Activated effector memory CD4-positive, alpha-beta T cell treated with anti-CD3 and anti-CD28 coated beads, Interleukin-2, amount 50 U/mL, for 16 hours (primary cell): ENCODE results near the gene PFDN2.
A peak's percentile ranks its signal among the peaks of the same experiment; 100 is the strongest.
"Not testable (repeated sequence)": the region's sequence is repeated elsewhere in the genome, so short reads cannot be mapped to it uniquely, and the experiment has no call there.

ENCODE experiments used
- DNase-seq: peaks from one replicate; pipeline ENCODE4 v3.0.0-alpha.2; 2020

PFDN2 gene

DNA sequence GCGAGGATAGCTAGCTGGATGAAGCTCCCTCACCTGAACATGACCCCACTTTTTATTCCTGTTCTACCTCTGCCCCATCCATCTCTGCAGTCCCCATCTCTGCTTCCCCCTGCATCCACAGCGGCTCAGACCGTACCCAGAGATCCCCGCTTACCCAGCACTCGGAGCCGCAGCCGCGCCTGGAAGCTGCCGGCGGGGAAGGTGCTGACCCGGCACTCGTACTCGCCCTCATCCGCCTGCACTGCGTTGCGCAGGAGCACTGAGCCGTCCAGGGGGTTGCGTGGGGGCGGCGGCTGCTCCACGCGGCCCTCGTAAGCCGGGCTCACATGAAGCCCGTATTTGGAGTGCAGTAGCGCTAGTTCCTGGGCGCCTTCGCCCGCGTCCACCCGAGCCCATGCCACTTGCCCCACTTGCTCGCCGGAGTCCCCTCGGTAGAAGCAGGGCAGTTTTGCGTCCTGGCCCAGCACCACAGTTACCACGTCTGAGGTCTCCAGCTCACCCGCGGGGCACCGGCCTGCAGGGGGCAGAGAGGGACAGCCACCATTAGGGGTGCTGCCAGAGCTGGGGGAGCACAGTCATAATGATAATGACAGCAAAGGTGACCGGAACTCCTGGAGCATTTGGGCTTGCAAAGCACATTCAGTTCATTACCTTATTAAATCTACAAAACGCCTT is 38.3 kb downstream of the PFDN2 start:
- no peak for DNase-seq

DNA sequence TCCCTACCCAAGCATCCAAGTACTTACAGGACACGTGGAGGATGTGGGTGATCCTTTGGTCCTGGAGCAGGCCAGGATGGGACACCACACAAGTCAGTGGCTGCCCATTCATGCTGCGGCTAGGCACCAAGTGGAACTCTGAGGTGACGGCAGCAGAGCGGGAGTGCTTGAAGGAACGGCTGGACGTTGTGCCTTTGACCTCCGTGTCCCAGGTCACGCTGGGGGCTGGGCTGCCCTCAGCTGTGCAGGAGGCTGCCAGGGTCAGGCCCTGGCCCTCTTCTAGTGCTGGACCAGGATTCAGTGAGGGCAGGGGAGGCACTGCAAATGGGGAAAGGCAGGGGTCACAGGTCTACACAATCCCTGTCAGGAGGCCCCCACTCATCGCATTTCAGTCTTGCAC is 40.4 kb downstream of the PFDN2 start:
- DNase-seq, result no peak

DNA sequence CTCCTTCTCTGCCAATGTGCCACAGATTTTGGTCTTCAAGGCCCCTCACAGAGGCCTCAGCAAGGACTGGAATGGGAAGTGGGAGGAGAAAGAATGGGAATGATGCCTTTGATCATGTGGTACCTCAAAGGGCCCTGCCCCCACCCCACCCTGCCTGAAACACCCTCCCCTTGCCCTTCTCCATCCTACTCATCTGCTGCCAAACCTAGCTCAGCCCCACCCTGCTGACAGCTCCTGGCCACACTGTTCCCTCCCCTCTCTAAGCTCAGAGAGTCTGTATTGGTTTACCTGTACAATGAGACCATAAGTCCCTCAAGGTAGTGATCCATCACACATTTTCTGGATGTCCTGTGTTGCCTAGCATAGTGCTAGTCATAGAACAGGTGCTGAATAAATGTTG is 41.4 kb downstream of the PFDN2 start:
- DNase-seq, result no peak

DNA sequence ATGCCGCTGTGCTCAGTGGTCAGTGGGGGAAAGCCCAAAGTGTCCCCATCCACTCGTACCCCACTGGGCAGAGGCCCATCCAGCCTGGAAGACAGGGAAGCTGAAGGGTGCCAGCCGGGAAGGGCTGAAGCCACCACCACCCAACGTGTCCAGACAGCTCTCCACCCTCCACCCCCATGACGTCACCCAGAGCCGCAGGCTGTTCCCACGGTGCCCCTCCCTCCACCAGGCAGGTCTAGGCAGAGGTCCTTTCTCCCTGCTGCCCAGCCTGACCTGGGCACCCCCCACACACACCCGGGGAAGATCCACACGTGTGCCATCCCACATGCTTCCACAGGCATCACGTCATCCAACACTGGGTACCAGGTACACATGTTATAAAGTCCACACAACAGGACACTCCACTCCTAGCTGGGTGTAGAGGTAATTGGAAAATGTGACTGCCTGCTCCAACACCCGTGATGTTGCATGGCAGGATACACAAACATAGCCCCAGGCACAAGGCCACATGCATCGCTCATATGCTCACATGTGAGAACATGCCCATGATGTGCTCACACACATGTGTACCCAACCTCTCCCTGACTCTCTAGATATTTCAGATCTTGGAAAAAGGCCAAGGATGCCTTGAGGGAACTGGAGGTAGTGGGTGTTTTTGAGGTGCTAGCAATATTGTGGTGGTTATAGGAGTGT is 43.0 kb downstream of the PFDN2 start:
- no peak for DNase-seq

DNA sequence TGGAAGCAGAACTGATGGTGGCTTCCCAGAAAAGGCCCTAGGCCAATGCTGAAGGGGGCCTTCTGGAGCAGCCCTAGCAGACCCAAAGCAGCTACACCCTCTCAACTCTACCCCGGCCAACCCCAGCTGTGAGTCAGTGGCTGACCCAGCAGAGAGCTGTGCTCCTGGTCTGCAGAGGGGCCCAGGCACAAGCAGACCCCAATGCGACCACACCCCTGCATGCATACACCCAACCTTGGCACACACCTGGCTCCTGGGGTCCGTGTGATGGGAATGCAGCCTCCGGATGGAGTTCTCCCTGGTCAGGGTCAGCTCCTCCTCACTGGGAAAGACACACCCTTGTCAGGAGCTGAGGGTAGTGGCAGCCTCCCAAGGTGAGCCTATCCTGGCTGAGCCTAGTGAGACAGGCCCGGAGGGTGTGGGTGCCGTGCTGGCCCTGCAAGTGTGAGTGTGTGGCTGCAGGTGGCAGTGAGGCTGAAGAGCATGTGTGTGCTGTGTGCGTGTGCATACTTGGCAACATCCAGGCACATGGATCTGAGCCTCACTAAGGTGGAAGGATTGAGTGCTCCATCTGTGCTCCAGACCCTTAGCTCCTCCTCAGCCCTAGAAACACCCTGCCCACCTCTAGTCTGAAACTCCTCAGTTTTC is 44.2 kb downstream of the PFDN2 start:
- no peak for DNase-seq

DNA sequence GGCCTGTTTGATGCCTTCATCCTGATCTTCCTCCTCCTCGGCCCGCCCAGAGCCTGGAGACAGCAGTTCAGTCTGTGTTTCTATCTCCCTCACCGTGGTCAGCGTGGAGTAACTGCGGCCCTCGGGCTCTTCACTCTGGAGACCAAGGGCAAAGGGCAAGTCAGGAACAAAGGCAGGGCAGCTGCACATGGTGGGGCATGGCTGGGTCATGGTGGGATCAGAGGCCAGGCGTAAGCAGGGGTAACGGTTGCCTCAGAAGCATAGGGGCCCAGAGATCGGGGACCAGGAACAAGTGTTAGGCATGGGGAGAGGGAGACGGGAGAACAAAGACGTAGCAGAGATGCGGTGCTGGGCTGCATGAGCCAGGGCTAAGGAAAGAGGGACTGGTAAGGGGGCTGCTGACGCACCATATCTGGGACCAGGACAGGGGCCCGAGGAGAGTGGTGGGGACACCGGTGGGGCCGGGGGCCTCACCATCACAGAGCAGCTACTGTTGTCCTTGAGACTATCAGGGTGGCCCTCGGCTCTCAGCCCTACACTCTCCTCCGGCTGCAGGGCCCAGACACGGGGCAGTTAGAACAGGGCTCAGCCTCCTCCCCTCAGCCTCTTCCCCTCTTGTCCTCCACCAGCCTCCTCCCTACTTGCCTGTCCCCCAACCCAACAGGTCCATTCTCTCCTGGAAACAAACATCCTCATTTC is 44.9 kb downstream of the PFDN2 start:
- DNase-seq, result no peak

DNA sequence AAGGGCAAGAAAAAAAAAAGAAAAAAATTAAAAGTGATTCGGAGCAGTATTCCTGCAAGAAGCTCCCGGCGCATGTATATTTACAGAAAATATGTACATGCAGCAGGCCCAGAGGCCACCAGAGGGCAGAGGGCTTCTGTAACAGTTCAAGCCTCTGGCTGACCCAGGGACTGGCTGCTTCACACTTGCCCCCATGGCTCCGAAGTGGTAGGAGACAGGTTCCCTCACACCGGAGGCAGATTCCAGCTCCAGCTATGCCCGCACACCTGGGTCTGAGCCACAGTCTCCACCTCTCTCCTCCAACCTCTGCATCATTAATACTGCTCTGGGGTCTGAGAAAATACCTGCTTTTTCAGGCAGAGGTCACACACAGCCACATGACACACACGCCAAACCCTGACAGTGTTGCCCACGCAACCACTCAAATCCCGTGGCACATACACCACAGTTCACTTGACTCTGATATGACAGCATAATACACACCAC is 45.9 kb downstream of the PFDN2 start:
- DNase-seq, result peak; percentile 75

DNA sequence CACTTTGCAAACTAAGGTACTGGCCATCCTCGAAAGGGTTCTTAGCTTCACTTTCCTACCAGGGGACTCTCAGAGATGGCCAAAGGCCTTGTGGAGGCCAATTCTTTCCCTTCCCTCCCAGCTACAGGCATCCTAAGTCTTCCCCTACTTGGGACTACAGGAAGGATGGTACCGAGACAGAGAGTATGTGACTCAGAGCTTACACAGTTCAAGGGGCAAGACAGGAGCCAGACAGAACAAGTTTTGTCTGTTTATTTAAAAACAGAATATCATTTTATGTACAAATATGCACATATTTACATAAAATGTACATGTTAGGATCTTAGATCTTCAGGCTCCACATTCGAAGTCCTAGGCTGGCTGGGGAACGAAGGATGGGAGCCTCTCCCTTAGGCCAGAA is 47.1 kb downstream of the PFDN2 start:
- DNase-seq, result no peak

DNA sequence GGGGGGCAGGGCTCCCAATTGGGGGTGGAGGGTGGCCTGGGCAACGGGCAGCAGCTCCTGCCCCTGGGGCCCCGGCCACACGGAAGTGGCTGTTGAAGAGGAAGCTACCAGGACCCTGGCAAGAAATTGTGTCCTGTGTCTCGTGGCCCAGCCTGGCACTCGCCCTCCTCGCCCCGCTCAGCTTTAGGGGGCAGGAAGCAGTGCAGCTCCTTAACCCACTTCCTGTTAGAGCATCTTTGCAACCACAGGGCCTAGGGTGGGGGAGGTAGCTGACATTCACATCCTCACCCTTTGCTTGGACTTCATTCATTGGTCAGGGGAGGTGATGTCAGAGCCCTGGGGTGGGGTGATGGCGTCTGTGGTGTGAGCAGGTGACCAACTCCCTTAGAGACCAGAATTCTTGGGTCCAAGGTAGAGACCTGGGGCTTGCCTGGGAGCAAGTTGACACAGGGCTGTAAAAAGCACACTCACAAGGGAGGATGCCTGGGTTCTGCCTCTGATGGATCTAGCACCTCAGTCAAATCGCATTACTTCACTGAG is 48.0 kb downstream of the PFDN2 start, which contains the start of gene ARHGAP30:
TSS of gene ARHGAP30 (minus strand) at position 161 of the 540 bp plus-strand sequence. CDS start 267 bp downstream, outside the sequence.
- peak; percentile 92 for DNase-seq

DNA sequence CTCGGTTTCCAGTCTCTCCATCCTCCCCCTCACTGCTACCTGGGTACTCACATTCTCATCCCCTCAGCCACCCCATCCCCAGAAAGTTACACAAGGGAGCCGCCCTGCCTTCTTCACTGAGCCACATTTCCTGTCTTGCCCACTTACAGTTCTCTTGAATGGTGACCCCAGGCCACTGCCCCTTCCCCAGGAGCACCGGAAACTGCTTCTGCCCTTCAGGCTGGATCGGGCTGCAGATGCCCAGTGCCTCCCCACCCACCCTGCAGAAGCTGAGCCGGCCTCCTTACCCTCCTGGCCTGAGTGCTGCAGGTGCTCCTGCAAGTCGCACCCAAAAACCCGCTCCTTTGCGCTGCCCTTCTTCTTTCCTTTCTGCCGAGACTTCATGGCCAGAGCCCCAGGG is 48.6 kb downstream of the PFDN2 start:
- DNase-seq, result peak; percentile 67

DNA sequence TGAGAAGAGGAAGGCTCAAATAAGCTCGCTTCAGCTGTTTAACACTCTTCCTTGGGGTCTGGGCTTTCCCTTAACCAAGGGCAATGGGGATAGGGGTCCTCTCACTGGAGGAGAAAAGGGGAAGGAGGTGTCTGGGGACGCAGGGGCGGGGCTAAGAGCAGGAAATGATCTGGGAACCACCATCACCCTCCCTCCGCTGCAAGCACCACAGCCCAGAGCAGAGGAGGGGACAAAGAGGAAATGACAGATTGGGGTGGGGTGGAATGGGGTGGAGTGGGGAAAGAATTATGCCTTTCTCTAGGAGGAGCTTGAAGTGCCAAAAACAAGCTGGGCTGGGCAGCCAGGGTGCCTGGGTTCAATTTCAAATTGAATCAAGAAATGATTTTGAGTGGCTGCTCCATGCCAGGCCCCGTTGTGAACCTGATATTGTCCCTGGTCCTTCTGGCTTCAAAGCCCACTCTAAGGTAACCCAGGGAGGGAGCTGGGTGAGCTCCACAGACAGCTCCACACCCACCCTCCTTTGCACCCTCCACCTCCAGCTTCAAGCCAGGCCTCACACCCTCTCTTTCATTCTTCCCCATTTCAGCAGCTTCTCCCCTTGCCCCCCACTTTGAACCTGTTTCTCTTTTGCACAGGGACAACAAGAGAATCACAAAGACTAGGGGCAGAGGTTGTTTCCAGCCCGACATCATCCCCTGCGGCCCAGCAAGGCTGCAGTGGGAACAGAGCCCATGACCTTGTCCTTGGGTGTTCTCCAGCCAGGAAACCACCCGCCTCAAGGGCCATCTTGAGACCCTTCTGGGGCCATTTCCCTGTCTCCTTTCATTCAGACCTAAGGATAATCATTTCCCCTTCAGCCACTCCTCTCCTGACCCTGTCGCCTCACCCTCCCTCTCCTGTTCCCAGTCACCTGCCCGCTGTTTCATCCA is 49.3 kb downstream of the PFDN2 start:
- DNase-seq, result peak; percentile 91

DNA sequence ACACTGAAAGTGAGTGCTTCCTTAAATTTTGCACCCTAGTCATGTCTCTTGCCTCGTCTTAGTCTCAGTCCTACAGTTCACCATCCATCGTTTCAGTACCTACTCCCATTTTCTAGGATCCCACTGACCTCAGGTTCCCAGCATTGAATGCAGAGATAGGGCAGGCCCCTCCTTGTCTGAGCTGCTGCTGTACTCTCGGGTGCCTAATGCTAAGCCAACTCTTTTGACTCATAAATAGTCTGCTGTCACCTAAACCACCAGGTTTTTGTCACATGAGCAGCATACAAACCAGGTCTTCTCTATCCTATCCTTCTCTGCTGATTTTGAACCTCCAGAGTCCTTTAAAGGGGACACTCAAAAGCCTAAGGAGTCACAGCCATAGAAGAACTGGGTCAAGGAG is 51.1 kb downstream of the PFDN2 start:
- DNase-seq, result no peak

DNA sequence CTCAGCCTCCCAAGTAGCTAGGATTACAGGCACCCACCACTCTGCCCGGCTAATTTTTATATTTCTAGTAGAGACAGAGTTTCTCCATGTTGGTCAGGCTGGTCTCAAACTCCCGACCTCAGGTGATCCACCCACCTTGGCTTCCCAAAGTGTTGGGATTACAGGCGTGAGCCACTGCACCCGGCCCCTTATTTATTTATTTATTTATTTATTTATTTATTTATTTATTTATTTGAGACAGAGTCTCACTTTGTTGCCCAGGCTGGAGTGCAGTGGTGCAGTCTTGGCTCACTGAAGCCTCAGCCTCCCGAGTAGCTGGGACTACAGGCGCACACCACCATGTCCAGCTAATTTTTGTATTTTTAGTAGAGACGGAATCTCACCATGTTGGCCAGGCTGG is 52.2 kb downstream of the PFDN2 start:
- DNase-seq, result not testable (repeated sequence)

DNA sequence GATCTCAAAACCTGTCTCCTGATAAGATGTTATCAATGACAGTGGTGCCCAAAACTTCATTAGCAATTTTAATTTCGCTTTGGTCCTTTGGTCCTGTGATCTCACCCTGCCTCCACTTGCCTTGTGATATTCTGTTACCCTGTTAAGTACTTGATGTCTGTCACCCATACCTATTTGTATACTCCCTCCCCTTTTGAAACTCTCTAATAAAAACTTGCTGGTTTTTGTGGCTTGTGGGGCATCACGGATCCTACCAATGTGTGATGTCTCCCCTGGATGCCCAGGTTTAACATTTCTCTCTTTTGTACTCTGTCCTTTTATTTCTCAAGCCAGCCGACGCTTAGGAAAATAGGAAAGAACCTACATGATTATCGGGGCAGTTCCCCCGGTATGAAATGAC is 53.9 kb downstream of the PFDN2 start:
- not testable (repeated sequence) for DNase-seq

DNA sequence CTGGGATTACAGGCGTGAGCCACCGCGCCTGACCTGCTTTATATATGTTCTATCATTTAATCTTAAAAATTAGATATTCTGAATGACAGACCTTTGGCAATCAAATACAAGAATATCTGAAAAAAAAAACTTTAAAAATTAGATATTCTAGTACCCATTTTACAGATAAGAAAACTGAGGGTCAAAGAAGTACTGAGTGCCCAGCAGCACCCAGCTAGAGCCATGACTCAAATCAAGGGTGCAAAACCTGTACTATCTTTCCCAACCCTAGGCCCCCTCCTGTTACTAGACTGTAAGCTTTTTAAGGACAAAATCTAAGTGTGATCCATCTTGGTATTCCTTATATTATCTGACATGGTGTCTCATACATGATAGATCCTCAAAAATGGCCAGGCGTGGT is 56.4 kb downstream of the PFDN2 start:
- DNase-seq, result no peak

DNA sequence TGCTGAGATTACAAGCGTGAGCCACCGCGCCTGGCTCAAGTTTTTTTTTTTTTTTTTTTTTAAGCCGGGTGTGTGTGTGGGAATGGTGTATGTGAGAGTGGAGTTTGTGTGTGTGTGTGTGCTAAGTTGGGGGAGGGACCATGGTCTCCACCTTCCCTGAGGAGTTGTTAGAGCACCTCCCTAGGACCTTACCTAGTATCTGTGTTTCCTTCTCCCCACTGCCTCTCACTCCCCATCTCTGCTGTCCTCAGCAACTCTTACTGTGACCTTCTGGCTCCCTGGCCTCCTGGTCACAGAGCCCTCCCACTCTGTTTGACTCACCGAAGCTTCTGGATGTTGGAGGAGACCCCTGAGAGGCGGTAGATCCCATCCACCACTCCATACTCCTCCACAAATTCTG is 58.5 kb downstream of the PFDN2 start:
- no peak for DNase-seq

DNA sequence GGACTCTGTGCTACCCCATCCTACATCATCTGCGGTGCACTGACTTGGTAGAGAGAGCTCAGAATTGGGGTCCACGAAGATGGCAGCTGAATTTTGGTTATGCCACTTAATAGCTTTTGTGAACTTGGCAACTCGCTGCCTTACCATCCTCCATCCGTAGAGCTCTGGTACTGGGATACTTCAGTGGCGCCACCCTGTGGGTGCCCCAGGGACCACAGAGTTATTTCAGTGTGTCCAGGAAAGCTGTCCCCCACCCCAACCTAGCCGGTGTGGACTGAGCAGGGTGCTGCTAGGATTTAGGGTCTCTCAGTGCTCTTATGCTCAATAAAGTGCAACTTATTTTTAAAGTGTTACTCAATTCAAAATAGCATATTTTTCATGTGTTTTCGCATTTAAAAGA is 63.0 kb downstream of the PFDN2 start:
- DNase-seq, result no peak

DNA sequence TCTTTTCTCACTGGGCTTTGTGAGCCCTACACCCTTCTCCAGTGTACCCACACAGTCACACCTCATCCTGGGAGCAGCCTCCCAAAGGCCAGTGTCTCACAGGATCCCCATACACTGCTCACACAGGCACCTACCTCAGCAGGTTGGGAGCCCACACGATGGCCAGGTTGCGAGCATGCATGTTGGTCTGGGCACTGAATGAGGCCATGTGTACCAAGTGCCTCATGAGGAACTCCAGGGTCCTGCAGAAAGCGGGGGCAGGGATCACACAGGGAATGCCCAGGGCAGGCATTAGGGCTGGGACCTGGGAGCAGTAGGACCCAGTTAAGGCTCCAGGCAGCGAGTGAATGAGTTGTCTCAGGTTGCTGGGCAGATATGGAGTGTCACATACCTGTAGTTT is 63.6 kb downstream of the PFDN2 start:
- no peak for DNase-seq

DNA sequence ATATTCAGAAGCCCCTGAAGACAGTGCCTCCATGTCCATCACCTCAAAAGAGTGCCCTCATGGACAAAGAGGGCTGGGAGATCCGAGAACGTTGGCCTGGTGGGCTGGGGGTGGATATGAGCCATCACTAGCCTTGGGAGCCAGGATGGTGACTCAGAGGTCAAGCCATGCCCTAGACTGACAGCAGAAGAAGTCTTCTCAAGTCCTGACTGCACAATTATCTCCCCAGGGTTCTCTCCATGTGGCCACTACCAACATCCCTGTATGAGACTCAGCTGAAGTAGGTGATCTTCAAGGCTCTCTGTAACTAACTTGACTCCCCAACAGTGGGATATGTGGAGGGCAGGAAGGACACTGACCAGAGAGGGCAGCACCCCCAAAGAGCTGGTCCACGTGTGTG is 64.9 kb downstream of the PFDN2 start:
- DNase-seq, result no peak

DNA sequence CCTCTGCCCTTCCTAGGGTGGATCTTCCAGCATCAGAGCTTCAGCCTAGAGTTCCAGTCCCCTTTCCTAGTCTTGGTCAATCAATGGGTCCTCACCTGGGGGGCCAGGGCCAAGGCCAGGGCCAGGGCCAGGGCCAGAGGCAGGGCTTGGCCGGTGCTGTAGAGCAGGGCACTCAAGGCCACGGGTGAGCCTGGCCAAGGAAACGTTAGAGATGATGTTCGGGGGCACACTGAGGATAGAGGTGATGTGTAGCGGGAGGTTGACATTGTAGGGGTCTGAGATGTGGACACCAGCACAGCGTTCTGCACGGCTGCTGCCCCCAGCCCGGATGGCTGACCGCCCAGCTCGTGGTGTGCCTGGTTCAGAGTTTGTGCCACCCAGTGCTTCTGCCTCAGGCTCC is 66.6 kb downstream of the PFDN2 start:
- DNase-seq, result no peak
